ENCODE results near the gene UBE2E2.

UBE2E2 gene

GRCh38 chr3:23566499-23566898, 363.4 kb downstream of the UBE2E2 start:
- DNase-seq (ENCODE audit: low read depth): no peak
- no peak overlapping the region for H3K4me3 ChIP-seq (ENCODE audit: low read depth, low read length)
- TF ChIP-seq CTCF (IDR thresholded peaks at IDR 0.05; ENCODE audit: low read depth, low read length, missing control alignments): no peak

DNA sequence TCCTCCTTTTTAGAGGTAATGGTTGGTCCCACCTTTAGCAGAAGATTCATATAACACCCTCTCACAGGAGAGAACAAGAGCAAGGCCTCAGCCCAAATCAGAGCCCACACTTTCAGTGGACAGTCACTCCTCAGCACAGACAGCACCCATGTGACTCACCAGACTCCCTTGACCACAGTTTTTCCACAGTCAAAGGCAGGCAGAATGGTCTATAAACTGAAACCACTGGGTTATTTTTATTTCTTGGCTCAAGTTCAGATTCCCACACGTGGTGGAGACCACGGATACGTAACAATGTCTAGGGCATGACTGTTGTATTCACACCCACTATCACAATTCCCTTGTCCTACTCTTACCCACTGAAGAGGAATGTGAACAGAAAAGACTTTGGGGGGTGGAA, 364.8 kb downstream of the UBE2E2 start:
- H3K4me3 ChIP-seq (ENCODE audit: low read depth, low read length): no peak overlapping the region
- no peak for DNase-seq (ENCODE audit: low read depth)
- no peak for TF ChIP-seq CTCF (IDR thresholded peaks at IDR 0.05; ENCODE audit: low read depth, low read length, missing control alignments)

DNA sequence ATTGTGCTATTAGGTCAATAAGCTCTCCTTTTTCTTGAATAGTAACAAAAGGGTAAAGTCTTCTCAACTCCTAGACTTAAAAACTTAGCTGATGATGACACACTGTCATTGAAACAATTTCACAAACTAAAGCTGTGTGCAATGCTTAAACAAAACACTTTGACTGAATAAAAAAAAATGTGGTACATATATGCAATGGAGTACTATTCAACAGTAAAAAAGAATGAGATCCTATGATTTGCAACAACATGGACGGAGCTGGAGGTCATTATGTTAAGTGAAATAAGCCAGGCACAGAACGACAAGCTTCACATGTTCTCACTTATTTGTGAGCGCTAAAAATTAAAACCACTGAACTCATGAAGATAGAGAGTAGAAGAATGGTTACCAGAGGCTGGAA, 370.7 kb downstream of the UBE2E2 start:
- H3K4me3 ChIP-seq (ENCODE audit: low read depth, low read length): no peak overlapping the region
- no peak for TF ChIP-seq CTCF (IDR thresholded peaks at IDR 0.05; ENCODE audit: low read depth, low read length, missing control alignments)
- no peak for DNase-seq (ENCODE audit: low read depth)

DNA sequence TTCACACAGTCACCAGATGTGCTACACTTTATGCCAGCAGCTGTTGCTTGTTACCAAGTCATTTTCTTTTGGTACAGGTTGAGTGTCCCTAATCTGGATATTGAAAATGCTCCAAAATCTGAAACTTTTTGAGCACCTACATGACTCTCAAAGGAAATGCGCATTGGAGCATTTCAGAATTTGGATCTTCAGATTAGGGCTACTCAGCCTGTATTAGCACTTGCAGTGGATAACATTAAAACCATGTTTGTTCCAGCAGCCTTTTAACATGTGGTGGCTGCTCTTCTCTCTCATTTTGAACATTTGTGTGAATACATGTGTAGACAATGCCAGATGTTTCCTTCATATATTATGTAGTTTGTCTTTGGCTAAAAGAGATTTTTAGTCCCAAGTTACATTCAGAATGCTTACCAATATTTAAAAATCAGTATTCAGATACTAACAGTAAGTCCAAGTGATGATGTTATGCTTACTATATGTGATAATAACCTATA, 371.7 kb downstream of the UBE2E2 start:
- no peak overlapping the region for H3K4me3 ChIP-seq (ENCODE audit: low read depth, low read length)
- no peak for DNase-seq (ENCODE audit: low read depth)
- TF ChIP-seq CTCF (IDR thresholded peaks at IDR 0.05; ENCODE audit: low read depth, low read length, missing control alignments): no peak

GRCh38 chr3:23575697-23576096, 372.6 kb downstream of the UBE2E2 start:
- no peak for DNase-seq (ENCODE audit: low read depth)
- no peak for TF ChIP-seq CTCF (IDR thresholded peaks at IDR 0.05; ENCODE audit: low read depth, low read length, missing control alignments)
- no peak overlapping the region for H3K4me3 ChIP-seq (ENCODE audit: low read depth, low read length)

GRCh38 chr3:23576379-23576959, 373.3 kb downstream of the UBE2E2 start:
- no peak for TF ChIP-seq CTCF (IDR thresholded peaks at IDR 0.05; ENCODE audit: low read depth, low read length, missing control alignments)
- DNase-seq (ENCODE audit: low read depth): no peak
- H3K4me3 ChIP-seq (ENCODE audit: low read depth, low read length): no peak overlapping the region

GRCh38 chr3:23580096-23580713, 377.1 kb downstream of the UBE2E2 start:
- no peak overlapping the region for H3K4me3 ChIP-seq (ENCODE audit: low read depth, low read length)
- DNase-seq (ENCODE audit: low read depth): no peak
- TF ChIP-seq CTCF (IDR thresholded peaks at IDR 0.05; ENCODE audit: low read depth, low read length, missing control alignments): no peak
